Daoy (cell line): ENCODE data around the gene RINT1. TPM values are rescaled to one million over a fixed set of nuclear protein-coding genes. Genes with fewer than 3 reads are reported as not detected.
"Not testable (repeated sequence)": the region's sequence is repeated elsewhere in the genome, so short reads cannot be mapped to it uniquely, and the experiment has no call there.

Experiments used
- DNase-seq: peaks from one replicate; pipeline ENCODE4 v3.0.0-alpha.2; 2015; ENCODE audit warnings: low read depth
- total RNA-seq: library from RNA; depleted of rRNA; stranded (reverse); fragments of >200 nt; shearing (Covaris generic); gene quantifications from 2 replicates; pipeline ENCODE4 v1.2.3, GENCODE V29; 2014; rRNA removed

Gene RINT1
- total RNA-seq, 1 experiment from 2014 or later = 30.0 TPM

- not testable (repeated sequence) for DNase-seq
Observed at GRCh38 chr7:105599080-105599479, 67.1 kb downstream of the RINT1 start.

GRCh38 chr7:105599551-105599950 lies 67.5 kb downstream of the RINT1 start:
- DNase-seq = no peak

GRCh38 chr7:105600720-105601550 lies 68.9 kb downstream of the RINT1 start:
- peak; percentile 49 for DNase-seq

GRCh38 chr7:105602325-105603305 lies 70.6 kb downstream of the RINT1 start:
- DNase-seq = no peak

GRCh38 chr7:105610165-105610930 lies 78.3 kb downstream of the RINT1 start:
- no peak for DNase-seq

- peak; percentile 33 for DNase-seq
Observed at GRCh38 chr7:105611856-105612775, 80.1 kb downstream of the RINT1 start.

GRCh38 chr7:105612806-105613205 lies 80.8 kb downstream of the RINT1 start:
- DNase-seq = no peak

- DNase-seq = no peak
Observed at GRCh38 chr7:105613611-105614330, 81.8 kb downstream of the RINT1 start.

- DNase-seq = no peak
Observed at GRCh38 chr7:105614341-105614840, 82.4 kb downstream of the RINT1 start.

Other genes starting within 250 kb of the RINT1 start
- 37.5 and 43.6 TPM in 2 replicates for gene SRPK2, start 143.3 kb upstream of the RINT1 start, total RNA-seq
- 61.0 and 65.1 TPM in 2 replicates for gene PUS7, start 9.9 kb upstream of the RINT1 start, total RNA-seq
- gene EFCAB10, start 49.3 kb downstream of the RINT1 start, total RNA-seq = 0.17 TPM in 1 of 2 replicates, not detected in the other